BJ (cell line): ENCODE measurements around the gene EP400. TPM values are rescaled to one million over a fixed set of nuclear protein-coding genes. Genes with fewer than 3 reads are reported as not detected.

Experiments
- CTCF ChIA-PET: fragments of 350-600 bp; formaldehyde crosslinking; extraction: SDS; loops from one replicate; lab custom pipeline; 2021; ENCODE audit warnings: antibody characterized with exemption, inconsistent platforms; lab: Yijun Ruan, JAX
- POLR2A ChIA-PET: fragments of 300-600 bp; sonication (Branson Sonifier 250); formaldehyde crosslinking; extraction: SDS; loops from one replicate; lab custom pipeline; 2021; ENCODE audit warnings: antibody characterized with exemption; lab: Charles Lee
- DNase-seq: peaks from one replicate; pipeline ENCODE4 v3.0.0-alpha.2; 2011; ENCODE audit warnings: low read depth
- H3K27me3 ChIP-seq: 2 replicates; pipeline ENCODE4 v1.6.0; 2011; ENCODE audit warnings: low read length; ENCODE audit not compliant: control insufficient read depth, insufficient read depth
- H3K36me3 ChIP-seq: 2 replicates; pipeline ENCODE4 v1.5.1; 2011; ENCODE audit warnings: low read length; ENCODE audit not compliant: control insufficient read depth, insufficient read depth
- H3K4me3 ChIP-seq: 2 replicates; pipeline ENCODE4 v1.5.1; 2011; ENCODE audit warnings: low read depth, mild to moderate bottlenecking, control low read depth, low read length
- CTCF ChIP-seq: IDR thresholded peaks from 2 replicates; pipeline ENCODE4 v1.5.1; 2011; ENCODE audit warnings: low read depth, mild to moderate bottlenecking, control low read depth, inconsistent platforms, low read length, moderate library complexity; ENCODE audit not compliant: insufficient read depth
- polyA plus RNA-seq: library from polyadenylated mRNA; depleted of rRNA; stranded (reverse); fragments of >200 nt; gene quantifications from 2 replicates; pipeline ENCODE4 v1.2.3, GENCODE V29; 2011

The EP400 gene
- polyA plus RNA-seq, 1 experiment = 2.5 TPM

GRCh38 chr12:132105467-132105866, 155.7 kb downstream of the EP400 start:
- Histone ChIP-seq H3K36me3 (peaks cover 6% of the 10 kb centered on the region), H3K4me3 (no peak overlapping the region), H3K27me3 (no peaks in the 10 kb centered on the region)
- POLR2A ChIA-PET = no interaction called here
- CTCF ChIA-PET = no interaction called here
- TF ChIP-seq CTCF = no peak
- DNase-seq = no peak

GRCh38 chr12:132106921-132107320, 157.2 kb downstream of the EP400 start:
- no peak for TF ChIP-seq CTCF
- H3K4me3 ChIP-seq = no peak overlapping the region
- peaks cover 13% of the 10 kb centered on the region for H3K36me3 ChIP-seq
- CTCF ChIA-PET = interaction anchor here (1.7 kb wide), 1 partner anchor 14 kb away, joined by 4 read pairs; no protein-coding TSS in a partner anchor
- POLR2A ChIA-PET = no interaction called here
- no peaks in the 10 kb centered on the region for H3K27me3 ChIP-seq
- peak; percentile 28 for DNase-seq

GRCh38 chr12:132108211-132108832, 158.6 kb downstream of the EP400 start:
- ChIA-PET POLR2A (no interaction called here), CTCF (no interaction called here)
- peaks cover 14% of the 10 kb centered on the region for H3K36me3 ChIP-seq
- no peaks in the 10 kb centered on the region for H3K27me3 ChIP-seq
- no peak overlapping the region for H3K4me3 ChIP-seq
- DNase-seq = no peak
- no peak for TF ChIP-seq CTCF

- no peak for DNase-seq
- no peak for TF ChIP-seq CTCF
- ChIA-PET CTCF (no interaction called here), POLR2A (no interaction called here)
- H3K4me3 ChIP-seq = no peak overlapping the region
- H3K27me3 ChIP-seq = no peaks in the 10 kb centered on the region
- H3K36me3 ChIP-seq = peaks cover 20% of the 10 kb centered on the region
These were observed 160.0 kb downstream of the EP400 start for GRCh38 chr12:132109741-132110140.

- CTCF ChIA-PET = no interaction called here
These were observed 160.9 kb downstream of the EP400 start for GRCh38 chr12:132110677-132111076.

More at GRCh38 chr12:132110677-132111076, 160.9 kb downstream of the EP400 start:
- Histone ChIP-seq H3K36me3 (peaks cover 26% of the 10 kb centered on the region), H3K4me3 (no peak overlapping the region), H3K27me3 (no peaks in the 10 kb centered on the region)
- TF ChIP-seq CTCF = no peak
- DNase-seq = no peak
- POLR2A ChIA-PET = no interaction called here
